Measurements from ENCODE around the gene FREM3. TPM values are rescaled to one million over a fixed set of nuclear protein-coding genes. Genes with fewer than 3 reads are reported as not detected.

The FREM3 gene
- polyA plus RNA-seq, 1 of the 3 experiments (the other 2 are of a cell fraction): 0.03 TPM

DNA sequence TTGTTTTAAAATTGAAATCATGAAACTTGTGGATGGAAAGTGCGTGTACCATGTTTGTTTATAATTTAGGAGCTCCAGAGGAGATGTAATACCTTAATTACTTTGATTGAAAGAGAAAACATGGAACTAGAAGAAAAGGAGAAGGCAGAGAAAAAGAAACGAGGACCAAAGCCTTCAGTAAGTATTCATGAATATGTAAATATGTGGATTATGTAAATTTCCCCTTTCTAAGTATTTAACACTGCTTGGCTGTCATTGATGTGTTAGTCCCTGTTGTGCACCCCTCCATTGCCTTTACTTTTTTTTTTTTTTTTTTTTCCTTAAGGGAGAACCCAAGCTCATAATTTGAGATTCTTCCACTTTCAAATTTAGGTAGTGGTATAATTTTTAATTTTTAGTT is 150.5 kb downstream of the FREM3 start (continued):
- TF ChIP-seq, protein P1, sequence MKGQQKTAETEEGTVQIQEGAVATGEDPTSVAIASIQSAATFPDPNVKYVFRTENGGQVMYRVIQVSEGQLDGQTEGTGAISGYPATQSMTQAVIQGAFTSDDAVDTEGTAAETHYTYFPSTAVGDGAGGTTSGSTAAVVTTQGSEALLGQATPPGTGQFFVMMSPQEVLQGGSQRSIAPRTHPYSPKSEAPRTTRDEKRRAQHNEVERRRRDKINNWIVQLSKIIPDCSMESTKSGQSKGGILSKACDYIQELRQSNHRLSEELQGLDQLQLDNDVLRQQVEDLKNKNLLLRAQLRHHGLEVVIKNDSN (IDR thresholded peaks at IDR 0.05; ENCODE audit: borderline replicate concordance, low read depth): no peak
- no peak for TF ChIP-seq RFX5 (IDR thresholded peaks at IDR 0.05; ENCODE audit: low read length)

DNA sequence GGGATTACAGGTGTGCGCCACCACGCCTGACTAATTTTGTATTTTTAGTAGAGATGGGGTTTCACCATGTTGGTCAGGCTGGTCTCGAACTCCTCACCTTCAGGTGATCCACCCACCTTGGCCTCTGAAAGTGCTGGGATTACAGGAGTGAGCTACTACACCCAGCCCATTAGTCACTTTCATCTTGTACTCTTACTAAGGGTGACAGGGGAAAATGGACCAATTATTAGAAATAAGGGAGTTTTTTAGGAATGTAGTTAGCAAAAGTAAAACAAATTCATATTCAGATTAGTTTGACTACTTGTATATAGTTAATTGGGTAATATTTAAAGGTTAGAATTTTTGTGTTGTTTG is 160.8 kb downstream of the FREM3 start:
- H3K4me1 ChIP-seq (ENCODE audit: control insufficient read depth in 1 of 2, insufficient read depth in 2 of 2, low read depth in 1 of 2, low read length in 1 of 2): no peaks in the 10 kb centered on the region
- no peaks in the 10 kb centered on the region for H3K9me3 ChIP-seq
- POLR2A ChIA-PET: no interaction called here
- H3F3A ChIP-seq (replicated peaks; ENCODE audit: insufficient read depth): peaks cover 7% of the 10 kb centered on the region
- CTCF ChIA-PET: no interaction called here
- no peak overlapping the region for H3K4me3 ChIP-seq (ENCODE audit: low read depth in 2 of 2, low read length in 1 of 2)
- H3K4me2 ChIP-seq: no peak overlapping the region
- 93% methylated on average over 3 of the region's 3 CpGs for WGBS (ENCODE audit: low lambda C conversion rate)
- no peak for DNase-seq
- H3K9me2 ChIP-seq: no peaks in the 10 kb centered on the region
- no peak overlapping the region for H3K9ac ChIP-seq
- H2AFZ ChIP-seq (ENCODE audit: low read depth): no peak overlapping the region
- H3K79me2 ChIP-seq (ENCODE audit: insufficient read depth): peaks cover 5% of the 10 kb centered on the region; the same call in 1 of the 2 replicates
- H4K20me1 ChIP-seq (ENCODE audit: insufficient read depth): no peaks in the 10 kb centered on the region; the same call in 1 of the 2 replicates
- H3K27me3 ChIP-seq (ENCODE audit: insufficient read depth): no peaks in the 10 kb centered on the region
- H3K27ac ChIP-seq (ENCODE audit: low read depth in 2 of 2, low read length in 1 of 2): no peak overlapping the region
- TF ChIP-seq, protein P2, sequence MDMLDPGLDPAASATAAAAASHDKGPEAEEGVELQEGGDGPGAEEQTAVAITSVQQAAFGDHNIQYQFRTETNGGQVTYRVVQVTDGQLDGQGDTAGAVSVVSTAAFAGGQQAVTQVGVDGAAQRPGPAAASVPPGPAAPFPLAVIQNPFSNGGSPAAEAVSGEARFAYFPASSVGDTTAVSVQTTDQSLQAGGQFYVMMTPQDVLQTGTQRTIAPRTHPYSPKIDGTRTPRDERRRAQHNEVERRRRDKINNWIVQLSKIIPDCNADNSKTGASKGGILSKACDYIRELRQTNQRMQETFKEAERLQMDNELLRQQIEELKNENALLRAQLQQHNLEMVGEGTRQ (IDR thresholded peaks at IDR 0.05; ENCODE audit: borderline replicate concordance, low read depth, low read length): no peak
- TF ChIP-seq MXI1 (IDR thresholded peaks at IDR 0.05; ENCODE audit: low read depth, low read length) (no peak), FOXJ3 (CRISPR knock-in tag; IDR thresholded peaks at IDR 0.05) (no peak), NRF1 (IDR thresholded peaks at IDR 0.05; ENCODE audit: low read depth, low read length) (no peak), EZH2phosphoT487 (IDR thresholded peaks at IDR 0.05; ENCODE audit: borderline replicate concordance, low read depth) (no peak), MEF2A (IDR thresholded peaks at IDR 0.05; ENCODE audit: borderline replicate concordance, low read depth) (no peak)
- TF ChIP-seq, protein P3, sequence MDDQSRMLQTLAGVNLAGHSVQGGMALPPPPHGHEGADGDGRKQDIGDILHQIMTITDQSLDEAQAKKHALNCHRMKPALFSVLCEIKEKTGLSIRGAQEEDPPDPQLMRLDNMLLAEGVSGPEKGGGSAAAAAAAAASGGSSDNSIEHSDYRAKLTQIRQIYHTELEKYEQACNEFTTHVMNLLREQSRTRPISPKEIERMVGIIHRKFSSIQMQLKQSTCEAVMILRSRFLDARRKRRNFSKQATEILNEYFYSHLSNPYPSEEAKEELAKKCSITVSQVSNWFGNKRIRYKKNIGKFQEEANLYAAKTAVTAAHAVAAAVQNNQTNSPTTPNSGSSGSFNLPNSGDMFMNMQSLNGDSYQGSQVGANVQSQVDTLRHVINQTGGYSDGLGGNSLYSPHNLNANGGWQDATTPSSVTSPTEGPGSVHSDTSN (IDR thresholded peaks at IDR 0.05): no peak
- H3K36me3 ChIP-seq (replicated peaks in 1 of 2; ENCODE audit: control insufficient read depth in 1 of 2, insufficient read depth in 2 of 2, low read length in 1 of 2): peaks cover 91 to 98% of the 10 kb centered on the region in 2 experiments

DNA sequence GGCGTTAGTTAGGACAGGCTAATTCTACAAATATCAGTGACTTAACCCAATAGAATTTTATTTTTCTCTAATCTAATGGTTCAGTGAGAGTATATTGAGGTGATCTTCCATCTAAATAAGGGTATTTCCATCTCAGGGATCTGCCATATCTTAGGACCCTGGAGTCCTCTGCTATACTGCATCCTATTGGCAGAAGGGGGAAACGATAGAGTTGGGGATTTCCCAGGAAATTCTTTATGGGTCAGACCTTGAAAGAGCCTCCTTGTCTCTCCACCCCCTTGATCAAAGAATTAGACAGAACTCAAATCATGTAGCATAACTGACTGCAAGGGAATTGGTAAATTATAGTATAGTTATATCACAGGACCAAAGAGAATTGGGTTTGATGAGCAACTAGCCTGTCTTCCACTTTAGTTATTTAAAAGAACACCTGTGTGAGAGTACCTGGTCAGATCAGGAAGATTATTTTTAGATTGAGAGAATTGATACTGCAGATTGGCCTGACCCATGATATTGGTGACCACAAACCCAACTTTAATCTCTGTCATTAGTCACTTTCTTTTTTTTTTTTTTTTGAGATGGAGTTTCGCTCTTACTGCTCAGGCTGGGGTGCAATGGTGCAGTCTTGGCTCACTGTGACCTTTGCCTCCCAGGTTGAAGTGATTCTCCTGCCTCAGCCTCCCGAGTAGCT is 161.4 kb downstream of the FREM3 start:
- no peak overlapping the region for H3K4me3 ChIP-seq (ENCODE audit: low read depth in 2 of 2, low read length in 1 of 2)
- no peaks in the 10 kb centered on the region for H3K9me2 ChIP-seq
- ChIA-PET CTCF (no interaction called here), POLR2A (no interaction called here)
- TF ChIP-seq EP300 (IDR thresholded peaks at IDR 0.05; ENCODE audit: borderline replicate concordance in 1 of 2, low read depth in 1 of 2, low read length in 1 of 2) (no peak), TEAD4 (IDR thresholded peaks at IDR 0.05; ENCODE audit: borderline replicate concordance, insufficient read depth) (no peak), MXI1 (IDR thresholded peaks at IDR 0.05; ENCODE audit: low read depth, low read length) (no peak), RFX5 (IDR thresholded peaks at IDR 0.05; ENCODE audit: low read length) (no peak), GABPA (IDR thresholded peaks at IDR 0.05; ENCODE audit: low read depth) (no peak), FOSL2 (IDR thresholded peaks at IDR 0.05; ENCODE audit: borderline replicate concordance, low read depth) (no peak), CHD2 (IDR thresholded peaks at IDR 0.05; ENCODE audit: low read length, partially characterized antibody) (no peak), RXRA (IDR thresholded peaks at IDR 0.05; ENCODE audit: borderline replicate concordance, low read depth) (no peak)
- TF ChIP-seq, protein P2 (IDR thresholded peaks at IDR 0.05; ENCODE audit: borderline replicate concordance, low read depth, low read length): no peak
- H3K27ac ChIP-seq (ENCODE audit: low read depth in 2 of 2, low read length in 1 of 2): no peak overlapping the region
- DNase-seq: no peak
- peaks cover 91 to 98% of the 10 kb centered on the region in 2 experiments for H3K36me3 ChIP-seq (replicated peaks in 1 of 2; ENCODE audit: control insufficient read depth in 1 of 2, insufficient read depth in 2 of 2, low read length in 1 of 2)
- no peak overlapping the region for H3K4me2 ChIP-seq
- H3F3A ChIP-seq (replicated peaks; ENCODE audit: insufficient read depth): peaks cover 4% of the 10 kb centered on the region
- WGBS (ENCODE audit: low lambda C conversion rate): 98% methylated on average over 4 of the region's 4 CpGs
- H3K9me3 ChIP-seq: no peaks in the 10 kb centered on the region
- no peak overlapping the region for H3K9ac ChIP-seq
- H4K20me1 ChIP-seq (ENCODE audit: insufficient read depth): no peaks in the 10 kb centered on the region; the same call in 1 of the 2 replicates
- no peak overlapping the region for H2AFZ ChIP-seq (ENCODE audit: low read depth)
- no peaks in the 10 kb centered on the region for H3K4me1 ChIP-seq (ENCODE audit: control insufficient read depth in 1 of 2, insufficient read depth in 2 of 2, low read depth in 1 of 2, low read length in 1 of 2)
- H3K27me3 ChIP-seq (ENCODE audit: insufficient read depth): no peaks in the 10 kb centered on the region
- peaks cover 10% of the 10 kb centered on the region; the same call in 1 of the 2 replicates for H3K79me2 ChIP-seq (ENCODE audit: insufficient read depth)

All from SK-N-SH (cell line).